Hepatocyte (in vitro differentiated cells): Measurements from ENCODE around the gene FBN3.

ENCODE experiments used
- EZH2 ChIP-seq: fragments of 200-600 bp; sonication (generic); IDR thresholded peaks from 2 replicates; pipeline ENCODE4 v1.6.1; 2016; ENCODE audit warnings: antibody characterized with exemption, mild to moderate bottlenecking, borderline replicate concordance
- EZH2phosphoT487 ChIP-seq: fragments of 200-600 bp; sonication (generic); IDR thresholded peaks from one replicate; pipeline ENCODE4 v1.6.1; 2018; ENCODE audit warnings: antibody characterized with exemption, mild to moderate bottlenecking, low read depth, moderate library complexity; ENCODE audit not compliant: unreplicated experiment, severe bottlenecking
- TF ChIP-seq, protein P1 (sequence below): fragments of 200-600 bp; sonication (generic); IDR thresholded peaks from 2 replicates; pipeline ENCODE4 v1.5.1; 2016; ENCODE audit warnings: antibody characterized with exemption, mild to moderate bottlenecking; ENCODE audit not compliant: poor library complexity

GRCh38 chr19:8115805-8116396, 33.5 kb downstream of the FBN3 start:
- TF ChIP-seq, protein P1, sequence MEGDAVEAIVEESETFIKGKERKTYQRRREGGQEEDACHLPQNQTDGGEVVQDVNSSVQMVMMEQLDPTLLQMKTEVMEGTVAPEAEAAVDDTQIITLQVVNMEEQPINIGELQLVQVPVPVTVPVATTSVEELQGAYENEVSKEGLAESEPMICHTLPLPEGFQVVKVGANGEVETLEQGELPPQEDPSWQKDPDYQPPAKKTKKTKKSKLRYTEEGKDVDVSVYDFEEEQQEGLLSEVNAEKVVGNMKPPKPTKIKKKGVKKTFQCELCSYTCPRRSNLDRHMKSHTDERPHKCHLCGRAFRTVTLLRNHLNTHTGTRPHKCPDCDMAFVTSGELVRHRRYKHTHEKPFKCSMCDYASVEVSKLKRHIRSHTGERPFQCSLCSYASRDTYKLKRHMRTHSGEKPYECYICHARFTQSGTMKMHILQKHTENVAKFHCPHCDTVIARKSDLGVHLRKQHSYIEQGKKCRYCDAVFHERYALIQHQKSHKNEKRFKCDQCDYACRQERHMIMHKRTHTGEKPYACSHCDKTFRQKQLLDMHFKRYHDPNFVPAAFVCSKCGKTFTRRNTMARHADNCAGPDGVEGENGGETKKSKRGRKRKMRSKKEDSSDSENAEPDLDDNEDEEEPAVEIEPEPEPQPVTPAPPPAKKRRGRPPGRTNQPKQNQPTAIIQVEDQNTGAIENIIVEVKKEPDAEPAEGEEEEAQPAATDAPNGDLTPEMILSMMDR = no peak
- TF ChIP-seq EZH2 (no peak), EZH2phosphoT487 (no peak)
